ENCODE measurements around the gene CLCA2.

CLCA2 gene

DNA sequence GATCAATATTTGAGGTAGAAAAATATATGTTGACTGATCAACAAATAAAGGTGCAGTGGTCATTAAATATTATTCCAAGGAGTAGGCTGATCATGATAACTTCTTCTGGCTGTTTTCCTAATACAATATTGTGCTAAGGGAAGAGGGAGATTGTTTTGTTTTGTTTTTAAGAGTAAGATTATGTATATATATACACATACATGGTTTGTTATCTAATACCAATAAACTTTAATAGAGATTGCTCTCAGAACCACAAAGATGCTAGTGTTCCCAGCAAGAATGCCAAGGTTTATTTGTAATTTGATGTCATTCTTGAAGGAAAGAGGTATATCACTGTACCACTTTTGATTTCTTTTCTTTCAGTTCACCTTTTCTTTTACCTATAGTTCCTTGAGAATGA is 10.1 kb downstream of the CLCA2 start:
- no peak for DNase-seq

DNA sequence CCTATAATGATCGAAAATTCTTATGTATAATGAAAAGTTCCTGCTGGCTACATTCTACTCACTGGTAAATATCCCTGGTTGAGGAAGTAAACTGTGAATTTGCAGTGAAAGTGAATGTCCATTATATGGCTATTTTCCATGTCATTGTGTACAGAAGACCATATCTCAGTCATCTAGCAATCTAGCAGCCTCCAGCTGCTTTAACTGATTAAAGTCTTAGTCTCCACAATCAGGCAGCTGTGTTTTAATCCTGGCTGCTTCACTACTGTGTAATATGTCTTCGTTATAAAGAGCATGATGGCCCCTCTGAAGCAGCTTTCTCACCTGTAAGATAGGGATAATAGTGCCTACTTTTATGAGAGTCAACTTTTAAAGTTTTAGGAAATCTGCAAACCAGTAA is 11.4 kb downstream of the CLCA2 start:
- DNase-seq, result no peak

DNA sequence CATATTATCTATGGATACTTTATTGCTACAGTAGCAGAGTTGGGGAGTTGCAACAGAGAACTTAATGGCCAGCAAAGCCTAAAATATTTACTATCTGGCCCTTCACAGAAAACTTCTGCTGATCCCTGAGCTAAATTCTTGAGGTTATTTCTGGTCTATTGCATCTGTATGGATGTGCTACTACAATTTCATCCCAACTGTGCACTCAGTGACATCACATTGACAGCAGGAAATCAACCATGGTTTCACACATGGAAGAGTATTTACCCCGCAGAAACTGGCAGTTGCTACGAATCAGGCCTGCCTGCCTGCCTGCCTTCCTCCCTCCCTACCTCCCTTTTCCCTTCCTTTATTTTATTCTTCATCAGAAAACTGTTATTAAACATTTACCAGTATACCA is 12.1 kb downstream of the CLCA2 start:
- no peak for DNase-seq

DNA sequence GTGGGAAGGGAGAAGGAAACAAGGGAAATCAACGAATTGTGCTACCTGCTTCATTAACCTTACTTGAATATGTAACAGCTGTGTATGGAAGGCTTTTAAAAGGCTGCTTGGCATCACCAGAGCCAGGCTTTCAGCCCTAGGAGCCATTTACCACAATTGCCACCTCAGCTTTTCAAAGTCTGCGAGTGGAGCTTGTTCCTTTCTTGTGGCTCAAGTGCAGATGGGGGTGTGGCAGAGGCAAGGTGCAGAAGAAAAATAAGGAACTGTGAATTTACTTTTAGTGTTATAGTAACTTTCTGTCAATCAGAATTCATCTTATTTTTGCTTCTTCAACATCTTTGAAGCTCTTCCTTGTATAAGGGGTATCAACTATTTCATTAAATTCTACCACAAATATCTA is 17.6 kb downstream of the CLCA2 start:
- DNase-seq, result peak; percentile 17

DNA sequence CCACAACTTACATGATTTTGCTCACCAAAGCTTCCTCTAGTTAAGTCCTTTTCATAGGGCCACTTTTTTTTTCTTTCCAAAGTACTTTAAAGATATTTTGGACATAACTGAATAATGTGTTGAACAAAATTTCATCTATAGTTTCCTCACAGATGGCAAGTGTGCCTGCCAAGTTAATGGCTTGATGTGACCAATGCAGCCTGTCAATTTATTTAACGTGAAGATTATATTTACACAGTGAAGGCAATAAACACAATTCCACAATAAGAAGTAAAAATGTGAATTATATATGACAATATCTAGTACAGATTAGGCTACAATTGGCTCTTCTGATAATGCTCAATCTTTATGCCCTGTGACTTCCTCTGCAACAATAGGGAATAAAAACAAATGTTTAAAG is 18.0 kb downstream of the CLCA2 start:
- no peak for DNase-seq

DNA sequence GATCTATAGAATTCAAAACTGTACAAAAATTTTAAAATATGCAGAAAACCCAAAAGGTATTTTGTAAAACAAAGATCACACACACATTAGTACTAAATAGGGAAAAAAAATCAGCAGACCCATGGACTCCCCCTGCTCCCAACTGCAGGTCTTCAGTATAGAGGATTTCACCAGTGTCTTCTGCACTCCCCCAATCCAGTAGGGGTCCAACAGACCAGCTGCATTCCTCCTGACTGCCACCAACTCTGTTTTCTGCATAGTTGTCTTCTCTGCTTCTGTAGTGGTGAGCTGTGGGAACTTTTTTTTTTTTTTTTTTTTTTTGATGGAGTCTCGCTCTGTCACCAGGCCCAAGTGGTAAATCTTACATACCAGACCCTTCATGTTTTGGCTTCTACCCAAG is 21.9 kb downstream of the CLCA2 start:
- no peak for DNase-seq

DNA sequence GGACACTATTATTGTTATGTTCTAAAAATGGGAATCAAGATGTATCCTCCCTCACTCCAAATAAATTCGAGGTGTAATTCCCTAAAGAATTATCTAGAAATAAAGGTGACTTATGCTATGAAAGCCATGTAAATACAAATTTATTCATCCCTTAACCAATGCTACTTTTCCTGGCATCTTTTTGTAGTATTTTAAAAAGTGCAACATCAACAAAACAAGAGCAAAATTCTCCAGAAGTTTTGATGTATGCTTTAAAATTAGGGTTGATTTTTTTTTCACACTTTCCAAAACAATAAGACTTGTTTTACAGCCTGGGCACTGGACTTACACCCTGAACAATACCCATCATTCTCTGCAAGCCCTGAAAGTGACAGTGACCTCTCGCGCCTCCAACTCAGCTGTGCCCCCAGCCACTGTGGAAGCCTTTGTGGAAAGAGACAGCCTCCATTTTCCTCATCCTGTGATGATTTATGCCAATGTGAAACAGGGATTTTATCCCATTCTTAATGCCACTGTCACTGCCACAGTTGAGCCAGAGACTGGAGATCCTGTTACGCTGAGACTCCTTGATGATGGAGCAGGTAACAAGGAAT is 23.3 kb downstream of the CLCA2 start:
- no peak for DNase-seq

DNA sequence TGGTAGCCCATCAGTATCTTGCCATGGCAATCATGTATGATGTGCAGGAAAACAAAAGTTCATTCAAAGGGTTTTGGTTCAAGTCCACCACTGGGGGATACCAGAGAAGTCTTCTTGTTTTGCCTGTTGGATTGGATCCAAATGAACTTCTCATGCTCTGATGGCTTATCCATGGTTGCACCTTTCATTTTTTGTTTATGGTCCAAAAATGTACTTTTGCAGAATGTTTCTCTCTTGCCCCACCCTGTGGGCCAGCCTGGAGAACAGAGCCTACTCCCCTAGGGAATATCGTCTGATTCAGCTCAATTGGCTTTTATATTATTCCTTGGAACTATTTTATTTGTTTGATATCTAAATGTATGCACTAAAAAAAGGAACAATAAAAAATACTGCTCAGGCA is 24.7 kb downstream of the CLCA2 start:
- DNase-seq, result no peak

DNA sequence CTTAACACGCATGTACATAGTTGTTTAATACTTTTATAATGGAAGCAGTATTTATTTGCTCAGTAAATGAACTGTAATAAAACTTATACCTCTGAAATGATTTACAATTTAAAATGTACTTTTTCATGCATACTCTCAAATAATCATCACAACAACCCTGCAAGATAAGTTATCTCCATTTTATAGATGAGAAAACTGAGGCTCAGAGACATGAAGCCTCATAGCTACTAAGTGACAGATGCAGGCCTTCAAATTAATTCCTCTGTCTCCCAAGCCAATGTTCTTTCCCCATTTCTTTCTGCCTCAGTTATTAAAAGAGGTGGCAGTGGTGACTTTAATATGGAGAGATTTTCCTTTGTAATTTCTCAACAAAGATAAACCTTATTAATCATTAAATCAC is 25.1 kb downstream of the CLCA2 start:
- no peak for DNase-seq

DNA sequence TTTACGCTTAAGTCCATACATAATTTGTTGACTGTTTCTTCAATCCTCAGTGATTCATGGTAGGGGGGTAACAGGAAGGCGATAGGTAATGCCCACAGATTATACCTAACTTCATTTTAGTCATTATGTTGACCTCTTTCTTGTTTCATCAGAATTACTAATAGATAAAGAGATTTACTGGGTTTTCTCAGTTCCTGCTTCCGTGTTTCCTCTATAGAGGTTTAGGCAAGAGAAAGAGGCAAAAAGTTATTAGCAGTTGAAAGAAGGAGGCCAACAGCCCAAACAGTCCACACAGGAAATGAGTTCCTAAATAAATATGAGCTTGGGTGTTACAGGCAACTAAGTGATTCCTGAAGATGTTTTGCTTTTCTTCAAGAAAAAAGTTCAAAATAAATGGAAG is 26.9 kb downstream of the CLCA2 start:
- DNase-seq, result no peak

DNA sequence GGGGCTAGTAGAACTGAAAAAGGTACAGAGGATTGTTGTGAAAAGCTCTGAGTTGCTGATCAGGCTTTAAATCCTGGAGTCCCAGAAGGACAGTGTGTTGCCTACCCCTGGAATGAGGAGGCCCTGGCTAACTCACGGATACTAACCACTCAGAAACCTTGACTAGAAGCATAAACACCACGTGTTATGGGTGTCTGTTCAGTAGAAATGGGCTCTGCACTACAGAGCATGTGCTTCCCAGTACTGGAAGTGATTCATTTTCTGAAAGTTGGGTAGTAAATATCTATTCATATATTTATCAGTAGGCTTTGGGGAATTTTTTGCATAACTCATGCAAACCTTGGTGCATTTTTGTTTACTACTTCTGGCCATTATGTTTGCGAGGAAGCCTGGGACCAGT is 29.7 kb downstream of the CLCA2 start:
- DNase-seq, result no peak

DNA sequence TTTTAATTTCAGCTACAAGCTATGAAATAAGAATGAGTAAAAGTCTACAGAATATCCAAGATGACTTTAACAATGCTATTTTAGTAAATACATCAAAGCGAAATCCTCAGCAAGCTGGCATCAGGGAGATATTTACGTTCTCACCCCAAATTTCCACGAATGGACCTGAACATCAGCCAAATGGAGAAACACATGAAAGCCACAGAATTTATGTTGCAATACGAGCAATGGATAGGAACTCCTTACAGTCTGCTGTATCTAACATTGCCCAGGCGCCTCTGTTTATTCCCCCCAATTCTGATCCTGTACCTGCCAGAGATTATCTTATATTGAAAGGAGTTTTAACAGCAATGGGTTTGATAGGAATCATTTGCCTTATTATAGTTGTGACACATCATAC is 31.1 kb downstream of the CLCA2 start:
- no peak for DNase-seq

DNA sequence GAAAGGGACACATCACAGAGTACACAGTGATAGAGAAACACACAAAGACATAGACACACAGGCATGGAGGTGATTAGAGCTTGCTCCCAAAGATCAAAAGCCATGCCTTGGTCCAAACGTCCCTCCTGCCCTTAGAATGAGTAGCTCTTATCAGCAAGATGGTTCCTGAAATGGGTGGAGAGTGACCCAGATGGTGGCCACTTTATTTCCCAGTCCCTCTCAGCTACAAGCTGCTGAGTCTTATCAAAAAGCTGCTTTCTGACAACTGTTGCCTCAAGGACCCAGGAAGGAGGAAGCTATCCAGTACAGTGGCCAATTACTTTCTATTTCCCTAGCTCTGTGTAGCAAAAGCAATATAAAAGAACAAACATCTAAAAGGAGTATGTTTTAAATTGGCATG is 37.0 kb downstream of the CLCA2 start:
- no peak for DNase-seq

DNA sequence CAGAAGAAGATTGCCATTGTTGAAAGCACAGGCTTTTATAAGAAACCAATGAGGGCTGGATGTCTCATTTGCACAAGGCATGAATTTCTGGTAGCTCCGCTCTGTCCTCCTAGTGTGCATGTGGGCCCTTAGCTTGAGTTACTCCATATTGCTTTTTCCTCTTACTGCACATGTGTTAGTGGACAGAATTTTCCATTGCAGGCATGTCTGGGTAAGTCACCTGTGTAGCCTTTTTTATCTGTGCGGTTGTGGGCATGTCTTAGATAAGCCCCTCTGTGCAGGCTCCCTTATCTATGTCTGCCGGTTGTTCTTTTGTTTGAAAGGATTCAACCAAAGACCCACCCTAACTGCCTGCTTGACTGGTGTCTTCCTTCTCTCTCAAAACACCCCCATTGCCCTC is 37.5 kb downstream of the CLCA2 start:
- no peak for DNase-seq

DNA sequence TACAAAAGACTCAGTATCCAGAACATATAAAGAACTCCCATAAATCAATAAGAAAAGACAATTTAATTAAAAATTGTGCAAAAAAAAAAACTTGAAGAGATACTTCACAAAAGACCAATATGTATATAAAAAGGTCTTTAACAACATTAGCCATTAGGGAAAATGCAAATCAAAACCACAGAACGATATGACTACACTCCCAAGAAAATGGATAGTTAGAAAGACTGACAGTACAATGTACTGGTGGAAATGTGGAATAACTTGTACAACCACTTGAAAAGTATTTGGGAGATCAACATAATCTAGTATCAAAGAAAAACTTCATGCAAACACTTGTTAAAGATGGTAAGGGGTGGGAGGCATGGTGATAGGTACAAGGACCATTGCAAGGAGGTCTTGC is 40.8 kb downstream of the CLCA2 start:
- no peak for DNase-seq

DNA sequence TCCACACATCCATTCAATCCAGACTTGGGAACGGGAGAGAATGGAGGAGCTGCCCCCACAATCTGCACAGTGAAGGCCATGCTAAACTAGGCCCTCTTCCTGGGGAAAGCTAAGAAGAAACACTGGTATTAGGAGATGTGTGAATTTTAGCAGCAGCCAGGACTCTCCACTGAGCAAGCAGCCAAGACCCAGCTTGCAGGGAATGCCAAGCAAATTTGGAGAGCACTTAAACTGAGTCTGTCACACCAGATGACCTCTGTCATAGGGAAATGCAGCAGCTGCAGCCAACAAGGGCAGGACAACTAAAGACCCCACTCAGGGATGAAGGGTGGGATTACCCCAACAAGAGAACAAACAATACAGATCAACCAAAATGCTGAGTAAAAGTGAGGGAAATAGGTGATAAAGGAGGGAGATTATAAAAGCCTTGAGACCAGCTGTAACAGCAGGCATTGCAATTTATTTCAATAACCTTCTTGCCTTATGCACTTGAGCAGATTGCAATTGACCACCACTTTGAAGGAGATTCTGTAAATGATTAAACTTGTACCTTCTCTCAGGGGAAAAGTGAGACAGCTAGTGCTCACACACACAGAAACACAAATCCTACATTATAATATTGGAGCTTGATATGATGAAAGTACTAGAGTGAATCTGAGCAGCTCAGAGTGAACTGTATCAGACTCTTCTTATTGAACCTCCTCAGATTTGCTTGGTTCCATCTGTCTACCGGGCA is 42.3 kb downstream of the CLCA2 start:
- no peak for DNase-seq

DNA sequence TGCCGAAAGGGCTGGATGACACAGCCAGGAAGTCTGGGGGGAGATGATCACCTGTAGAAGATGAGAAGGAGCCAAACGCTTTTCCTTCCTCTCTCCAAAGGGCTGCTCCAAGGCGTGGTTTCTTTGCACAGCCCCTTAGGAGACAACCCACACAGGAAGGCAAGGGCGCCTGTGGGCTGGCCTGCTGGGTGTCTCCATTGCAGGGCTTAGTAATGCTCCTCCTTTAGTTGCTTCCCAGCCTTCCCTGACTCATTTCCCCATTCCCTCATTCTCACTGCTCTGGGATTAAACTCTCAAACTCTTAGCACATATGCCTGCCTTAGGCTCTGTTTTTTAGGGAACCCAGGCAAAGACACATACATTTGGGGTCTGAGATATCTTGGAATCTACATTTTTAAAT is 43.0 kb downstream of the CLCA2 start:
- no peak for DNase-seq

DNA sequence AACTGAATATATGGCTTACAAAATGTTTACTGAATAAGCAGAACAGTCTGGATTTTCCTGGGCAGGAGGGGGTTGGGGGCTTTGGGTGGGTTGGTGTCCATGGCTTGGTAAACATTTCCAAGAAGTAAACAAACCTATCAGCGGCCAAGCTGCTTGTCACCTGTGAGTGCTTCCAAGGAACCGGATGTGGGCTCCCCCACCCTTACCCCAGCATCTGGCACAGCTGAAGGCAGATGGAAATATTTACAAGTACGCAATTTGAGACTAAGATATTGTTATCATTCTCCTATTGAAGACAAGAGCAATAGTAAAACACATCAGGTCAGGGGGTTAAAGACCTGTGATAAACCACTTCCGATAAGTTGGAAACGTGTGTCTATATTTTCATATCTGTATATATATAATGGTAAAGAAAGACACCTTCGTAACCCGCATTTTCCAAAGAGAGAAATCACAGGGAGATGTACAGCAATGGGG is 44.6 kb downstream of the CLCA2 start, which contains the start of gene CLCA1:
CLCA1 (plus strand) TSS at position 427 of the 477 bp plus-strand sequence; CDS start at position 472, 45 bp downstream.
- no peak for DNase-seq

DNA sequence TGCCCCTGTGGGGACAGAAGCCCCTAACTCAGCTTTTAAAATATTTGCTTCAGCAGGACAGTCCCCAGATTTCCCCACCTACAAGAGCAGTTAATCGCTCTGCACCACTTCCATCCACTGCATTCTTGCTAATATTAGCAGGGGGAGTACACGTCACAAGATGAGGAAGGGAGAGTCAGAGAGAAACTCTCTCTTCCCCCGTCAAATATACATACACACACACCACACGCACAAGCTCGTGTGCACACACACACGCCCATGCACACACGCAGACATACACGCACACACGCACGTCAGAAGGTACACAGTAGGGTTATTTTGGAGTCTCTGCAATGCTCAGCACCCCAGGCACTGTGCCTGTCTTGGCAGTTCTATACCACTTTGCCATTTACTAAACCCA is 46.9 kb downstream of the CLCA2 start:
- DNase-seq, result no peak

DNA sequence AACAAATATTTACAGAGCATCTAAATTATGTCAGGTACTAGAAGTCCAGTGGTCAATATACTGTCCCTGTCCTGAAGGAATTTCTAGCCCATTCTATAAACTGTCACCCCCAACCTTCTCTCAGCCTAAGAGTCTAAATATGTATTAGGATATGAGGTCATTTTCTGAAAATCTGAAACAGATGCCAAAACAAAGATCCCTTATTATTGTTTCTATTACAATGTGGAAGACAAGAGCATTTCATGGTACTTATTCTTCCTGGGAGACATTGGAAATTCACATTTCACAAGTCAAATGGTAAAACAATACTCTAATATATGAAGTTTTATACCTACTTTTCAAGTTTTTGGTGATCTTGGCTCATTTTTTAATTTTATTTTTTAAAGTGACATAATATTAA is 47.3 kb downstream of the CLCA2 start:
- DNase-seq, result no peak

DNA sequence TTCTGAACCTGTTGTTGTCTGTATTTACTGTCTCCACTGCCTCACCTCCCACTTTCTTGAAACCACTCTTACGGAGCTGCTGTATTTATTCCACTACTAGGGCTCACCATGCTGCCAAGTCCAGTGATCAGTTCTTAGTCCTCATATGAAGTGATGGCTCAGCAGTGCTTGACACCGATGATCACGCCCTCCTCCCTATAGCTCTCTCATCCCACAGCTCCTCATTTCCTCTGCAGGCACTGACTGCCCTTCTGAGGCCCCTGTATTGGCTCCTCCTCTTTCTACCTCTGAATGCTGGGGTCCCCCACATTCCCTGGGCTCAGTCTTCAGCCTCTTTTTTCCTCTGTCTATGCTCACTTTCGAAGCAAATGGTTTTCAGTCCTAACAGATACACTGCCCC is 48.2 kb downstream of the CLCA2 start:
- no peak for DNase-seq

DNA sequence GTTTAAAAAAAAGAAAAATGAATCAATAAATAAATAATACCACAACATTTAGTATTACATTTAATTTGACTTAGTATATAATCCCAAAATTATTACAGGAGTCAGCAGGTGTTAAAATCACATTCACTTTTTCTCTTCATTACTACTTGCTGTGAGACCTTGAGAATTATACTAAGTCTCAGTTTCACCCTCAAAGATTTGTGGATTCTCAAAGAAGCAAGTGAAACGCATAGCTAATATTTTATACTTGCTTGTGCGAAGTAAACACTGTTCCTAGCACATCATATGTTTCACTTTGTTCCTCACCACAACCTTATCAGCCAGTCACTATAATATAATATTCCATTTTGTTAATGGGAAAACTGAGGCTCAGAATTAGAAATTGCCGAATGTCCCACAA is 48.8 kb downstream of the CLCA2 start:
- no peak for DNase-seq

DNA sequence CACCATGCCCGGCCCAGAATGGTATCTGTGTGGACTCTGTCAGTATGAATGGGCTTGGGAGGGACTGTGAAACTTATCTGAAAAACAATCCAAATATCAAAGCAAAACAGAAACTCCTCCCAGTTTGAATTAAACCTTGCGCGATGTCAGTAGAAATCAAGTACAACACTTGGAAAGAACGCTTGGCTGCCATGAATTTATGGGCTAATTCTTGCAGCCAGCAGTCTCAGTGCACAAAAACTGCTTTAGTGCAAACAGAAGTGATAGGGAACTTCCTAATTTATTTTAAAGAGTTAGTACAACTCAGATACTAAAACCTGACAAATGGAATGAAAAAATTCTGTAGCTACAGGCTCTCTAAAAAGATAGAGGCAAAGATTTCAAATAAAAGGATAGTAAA is 53.3 kb downstream of the CLCA2 start:
- DNase-seq, result no peak

DNA sequence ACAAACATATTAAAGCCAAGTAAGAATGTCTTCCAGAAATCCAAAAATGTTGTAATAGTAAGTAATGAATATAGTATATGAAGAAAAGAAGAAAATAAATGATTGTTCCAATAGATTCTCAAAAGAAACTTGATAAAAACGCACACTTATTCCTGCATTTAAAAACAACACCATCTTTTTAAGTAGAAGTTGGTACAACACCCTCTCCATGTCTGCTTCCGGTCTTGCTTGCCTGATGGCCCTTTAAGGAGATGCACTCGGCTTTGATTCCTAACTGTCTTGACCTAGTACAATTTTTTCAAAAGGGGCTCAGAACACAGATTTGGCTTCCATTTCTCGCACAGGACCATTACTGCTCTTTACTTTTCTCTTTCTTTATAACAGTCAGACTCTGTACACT is 53.7 kb downstream of the CLCA2 start:
- DNase-seq, result no peak
